Neural progenitor cell (in vitro differentiated cells): ENCODE measurements around the gene SOBP. TPM values are rescaled to one million over a fixed set of nuclear protein-coding genes. Genes with fewer than 3 reads are reported as not detected.

Experiments
- DNase-seq: peaks from one replicate; pipeline ENCODE4 v3.0.0-alpha.2; 2016; ENCODE audit warnings: low spot score
- H2AFZ ChIP-seq: fragments of 200-600 bp; sonication (generic); replicated peaks from 2 replicates; pipeline ENCODE4 v1.6.1; 2016; ENCODE audit warnings: antibody characterized with exemption
- H3F3A ChIP-seq: fragments of 200-600 bp; sonication (generic); 2 replicates; pipeline ENCODE4 v1.6.1; 2016; ENCODE audit warnings: antibody characterized with exemption, low read depth
- H3K27ac ChIP-seq: fragments of 200-600 bp; sonication (generic); 2 replicates; pipeline ENCODE4 v1.5.1; 2016; ENCODE audit warnings: mild to moderate bottlenecking
- H3K27me3 ChIP-seq: fragments of 200-600 bp; sonication (generic); 2 replicates; pipeline ENCODE4 v1.6.1; 2016; ENCODE audit warnings: mild to moderate bottlenecking, moderate library complexity
- H3K36me3 ChIP-seq: fragments of 200-600 bp; sonication (generic); 2 replicates; pipeline ENCODE4 v1.5.1; 2016
- H3K4me1 ChIP-seq: fragments of 200-600 bp; sonication (generic); 2 replicates; pipeline ENCODE4 v1.6.1; 2016; ENCODE audit warnings: mixed run types
- H3K4me2 ChIP-seq: fragments of 200-600 bp; sonication (generic); 2 replicates; pipeline ENCODE4 v1.6.1; 2016
- H3K4me3 ChIP-seq: fragments of 200-600 bp; sonication (generic); 2 replicates; pipeline ENCODE4 v1.5.1; 2016
- H3K79me2 ChIP-seq: fragments of 200-600 bp; sonication (generic); 2 replicates; pipeline ENCODE4 v1.6.1; 2016; ENCODE audit warnings: low read depth
- H3K9ac ChIP-seq: fragments of 200-600 bp; sonication (generic); 2 replicates; pipeline ENCODE4 v1.6.1; 2016
- H3K9me3 ChIP-seq: fragments of 200-600 bp; sonication (generic); 2 replicates; pipeline ENCODE4 v1.5.1; 2016; ENCODE audit warnings: low read depth
- H4K20me1 ChIP-seq: fragments of 200-600 bp; sonication (generic); 2 replicates; pipeline ENCODE4 v1.6.1; 2016; ENCODE audit warnings: low read depth
- H3K27ac Mint-ChIP-seq: 3 replicates; pipeline ENCODE4 v1.8.0; 2021; ENCODE audit warnings: mixed read lengths
- H3K27me3 Mint-ChIP-seq: 2 replicates; pipeline ENCODE4 v1.8.0; 2022; ENCODE audit warnings: low read depth, mild to moderate bottlenecking, inconsistent platforms, moderate library complexity, mixed read lengths; ENCODE audit not compliant: insufficient read depth
- H3K36me3 Mint-ChIP-seq: 3 replicates; pipeline ENCODE4 v1.8.0; 2021; ENCODE audit warnings: mixed read lengths
- H3K4me1 Mint-ChIP-seq: 3 replicates; pipeline ENCODE4 v1.8.0; 2021; ENCODE audit warnings: mixed read lengths
- H3K4me3 Mint-ChIP-seq: 3 replicates; pipeline ENCODE4 v1.8.0; 2021; ENCODE audit warnings: mild to moderate bottlenecking, moderate library complexity, mixed read lengths
- H3K9me3 Mint-ChIP-seq: 3 replicates; pipeline ENCODE4 v1.8.0; 2020; ENCODE audit warnings: mixed read lengths
- EZH2 ChIP-seq: fragments of 200-600 bp; sonication (generic); IDR thresholded peaks from 2 replicates; pipeline ENCODE4 v1.6.1; 2017; ENCODE audit warnings: antibody characterized with exemption, mild to moderate bottlenecking, moderate library complexity
- EZH2phosphoT487 ChIP-seq: fragments of 200-600 bp; sonication (generic); IDR thresholded peaks from 2 replicates; pipeline ENCODE4 v1.6.1; 2017; ENCODE audit warnings: antibody characterized with exemption
- total RNA-seq: library from RNA; depleted of rRNA; stranded (reverse); fragments of >200 nt; gene quantifications from 2 replicates; pipeline ENCODE4 v1.2.3, GENCODE V29; 2015; ENCODE audit warnings: low replicate concordance
- TF ChIP-seq, protein P1 (sequence below): fragments of 200-600 bp; sonication (generic); IDR thresholded peaks from 2 replicates; pipeline ENCODE4 v1.5.1; 2017; ENCODE audit warnings: antibody characterized with exemption, mild to moderate bottlenecking

Gene SOBP
- total RNA-seq, 1 donor from 2014 or later: 12.6 TPM

DNA sequence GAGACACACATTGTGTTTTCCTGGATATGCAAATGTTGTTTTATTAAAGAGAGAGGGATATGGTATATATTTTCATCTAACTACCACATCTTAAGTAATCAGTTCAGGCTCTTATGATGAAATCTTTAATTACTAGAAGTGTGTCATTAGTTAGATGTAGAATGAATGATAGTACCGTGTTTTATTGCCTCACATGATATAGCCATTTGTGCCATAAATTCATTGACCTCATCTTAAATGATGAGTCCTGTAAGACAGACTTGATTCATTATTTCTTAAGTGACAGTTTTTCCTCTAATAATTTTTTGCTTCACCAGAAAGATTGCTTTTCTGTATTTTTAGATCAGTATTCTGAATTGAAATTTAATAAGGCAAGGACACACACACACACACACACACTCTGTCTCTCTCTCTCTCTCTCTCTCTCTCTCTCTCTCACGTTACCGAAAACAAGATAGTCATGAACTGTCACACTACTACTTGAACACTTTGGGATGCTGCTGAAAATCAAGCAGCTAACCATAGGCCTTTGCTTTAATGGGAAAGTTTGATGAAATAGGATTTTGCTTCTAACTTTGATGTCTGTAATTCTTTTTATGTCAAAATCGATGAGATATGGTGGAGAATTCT is 140.5 kb downstream of the SOBP start:
- H3K9ac ChIP-seq: no peak overlapping the region
- H3K27me3 Mint-ChIP-seq: peaks cover 4% of the 10 kb centered on the region
- no peak overlapping the region for H3K27ac Mint-ChIP-seq
- no peaks in the 10 kb centered on the region for H3K36me3 ChIP-seq
- H3K4me2 ChIP-seq: no peak overlapping the region
- peaks cover 8% of the 10 kb centered on the region for H3K27me3 ChIP-seq
- no peaks in the 10 kb centered on the region for H3K79me2 ChIP-seq
- H3F3A ChIP-seq: peaks cover 23% of the 10 kb centered on the region
- DNase-seq: no peak
- H3K9me3 Mint-ChIP-seq: no peaks in the 10 kb centered on the region
- TF ChIP-seq, protein P1, sequence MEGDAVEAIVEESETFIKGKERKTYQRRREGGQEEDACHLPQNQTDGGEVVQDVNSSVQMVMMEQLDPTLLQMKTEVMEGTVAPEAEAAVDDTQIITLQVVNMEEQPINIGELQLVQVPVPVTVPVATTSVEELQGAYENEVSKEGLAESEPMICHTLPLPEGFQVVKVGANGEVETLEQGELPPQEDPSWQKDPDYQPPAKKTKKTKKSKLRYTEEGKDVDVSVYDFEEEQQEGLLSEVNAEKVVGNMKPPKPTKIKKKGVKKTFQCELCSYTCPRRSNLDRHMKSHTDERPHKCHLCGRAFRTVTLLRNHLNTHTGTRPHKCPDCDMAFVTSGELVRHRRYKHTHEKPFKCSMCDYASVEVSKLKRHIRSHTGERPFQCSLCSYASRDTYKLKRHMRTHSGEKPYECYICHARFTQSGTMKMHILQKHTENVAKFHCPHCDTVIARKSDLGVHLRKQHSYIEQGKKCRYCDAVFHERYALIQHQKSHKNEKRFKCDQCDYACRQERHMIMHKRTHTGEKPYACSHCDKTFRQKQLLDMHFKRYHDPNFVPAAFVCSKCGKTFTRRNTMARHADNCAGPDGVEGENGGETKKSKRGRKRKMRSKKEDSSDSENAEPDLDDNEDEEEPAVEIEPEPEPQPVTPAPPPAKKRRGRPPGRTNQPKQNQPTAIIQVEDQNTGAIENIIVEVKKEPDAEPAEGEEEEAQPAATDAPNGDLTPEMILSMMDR: no peak
- TF ChIP-seq EZH2 (no peak), EZH2phosphoT487 (no peak)
- no peak overlapping the region for H2AFZ ChIP-seq
- H3K9me3 ChIP-seq: no peaks in the 10 kb centered on the region
- H4K20me1 ChIP-seq: peaks cover 17% of the 10 kb centered on the region
- peaks cover 46% of the 10 kb centered on the region for H3K4me1 Mint-ChIP-seq
- H3K4me3 ChIP-seq: no peak overlapping the region
- H3K4me1 ChIP-seq: peaks cover 44% of the 10 kb centered on the region
- no peak overlapping the region for H3K27ac ChIP-seq
- no peak overlapping the region for H3K4me3 Mint-ChIP-seq
- peaks cover 21% of the 10 kb centered on the region for H3K36me3 Mint-ChIP-seq

DNA sequence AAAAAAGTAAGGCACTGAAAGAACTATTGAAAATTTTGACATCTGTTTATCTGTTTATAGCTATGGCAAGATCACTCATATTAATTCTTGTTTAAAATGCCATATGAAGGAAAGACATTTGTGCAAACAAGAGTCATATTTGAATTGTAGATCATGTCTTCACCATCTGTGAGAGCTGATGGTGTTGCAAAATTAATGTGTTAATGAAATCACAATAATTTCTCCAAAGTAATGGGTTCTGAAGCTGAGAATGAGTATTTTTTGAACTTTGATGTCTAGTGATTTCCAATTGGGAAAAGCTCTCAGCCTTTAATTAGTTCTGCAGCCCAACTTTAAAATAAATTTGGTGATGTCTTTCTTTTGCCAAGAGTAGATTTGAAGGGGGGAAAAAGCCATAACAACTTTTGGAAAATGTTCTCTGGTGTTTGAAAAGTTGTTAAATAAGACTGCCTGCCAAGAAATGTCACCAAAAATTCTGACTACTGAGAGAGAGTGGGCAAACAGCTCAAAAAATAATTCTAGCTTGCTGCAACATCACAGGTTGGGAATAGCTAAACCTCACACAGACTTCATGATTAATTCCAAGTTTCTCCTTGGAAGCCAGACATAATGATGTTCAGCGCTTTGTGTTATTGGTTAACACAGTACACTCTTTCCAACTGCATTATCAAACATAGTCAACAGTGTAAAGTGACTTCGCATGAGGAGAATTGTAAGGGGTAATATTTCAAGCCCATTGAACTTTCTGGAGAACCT is 142.6 kb downstream of the SOBP start:
- Histone ChIP-seq H3K4me3 (no peak overlapping the region), H3K36me3 (no peaks in the 10 kb centered on the region), H3K27ac (no peak overlapping the region), H3K79me2 (no peaks in the 10 kb centered on the region), H3K4me1 (peaks cover 26% of the 10 kb centered on the region), H4K20me1 (peaks cover 17% of the 10 kb centered on the region), H3F3A (peaks cover 7% of the 10 kb centered on the region), H3K9me3 (no peaks in the 10 kb centered on the region), H3K27me3 (peaks cover 8% of the 10 kb centered on the region), H3K9ac (no peak overlapping the region), H3K4me2 (no peak overlapping the region), H2AFZ (no peak overlapping the region)
- no peak overlapping the region for H3K4me3 Mint-ChIP-seq
- H3K4me1 Mint-ChIP-seq: peaks cover 26% of the 10 kb centered on the region
- DNase-seq: no peak
- H3K27ac Mint-ChIP-seq: no peak overlapping the region
- peaks cover 4% of the 10 kb centered on the region for H3K27me3 Mint-ChIP-seq
- no peak for TF ChIP-seq EZH2
- TF ChIP-seq, protein P1: no peak
- TF ChIP-seq EZH2phosphoT487: no peak
- H3K36me3 Mint-ChIP-seq: peaks cover 35% of the 10 kb centered on the region
- H3K9me3 Mint-ChIP-seq: no peaks in the 10 kb centered on the region

DNA sequence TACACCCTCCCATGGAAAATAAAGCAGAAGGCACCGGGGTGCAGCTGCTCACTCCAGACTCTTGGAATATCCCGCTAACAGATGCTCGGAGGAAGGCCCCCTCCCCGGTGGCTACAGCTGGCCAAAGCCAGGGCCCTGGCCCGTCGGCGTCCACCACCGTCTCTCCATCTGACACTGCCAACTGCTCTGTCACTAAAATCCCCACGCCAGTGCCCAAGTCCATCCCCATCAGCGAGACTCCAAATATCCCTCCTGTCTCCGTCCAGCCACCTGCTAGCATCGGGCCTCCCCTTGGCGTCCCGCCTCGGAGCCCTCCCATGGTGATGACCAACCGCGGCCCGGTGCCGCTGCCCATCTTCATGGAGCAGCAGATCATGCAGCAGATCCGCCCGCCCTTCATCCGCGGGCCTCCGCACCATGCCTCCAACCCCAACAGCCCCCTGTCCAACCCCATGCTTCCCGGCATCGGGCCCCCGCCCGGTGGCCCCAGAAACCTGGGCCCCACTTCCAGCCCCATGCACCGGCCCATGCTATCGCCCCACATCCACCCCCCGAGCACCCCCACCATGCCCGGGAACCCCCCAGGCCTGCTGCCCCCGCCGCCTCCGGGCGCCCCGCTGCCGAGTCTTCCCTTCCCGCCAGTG is 143.9 kb downstream of the SOBP start:
- no peak overlapping the region for H3K27ac Mint-ChIP-seq
- no peak overlapping the region for H3K4me3 Mint-ChIP-seq
- Histone ChIP-seq H3K4me1 (peaks cover 14% of the 10 kb centered on the region), H3K4me2 (no peak overlapping the region), H2AFZ (no peak overlapping the region), H3K79me2 (no peaks in the 10 kb centered on the region), H4K20me1 (peaks cover 10% of the 10 kb centered on the region), H3K9me3 (no peaks in the 10 kb centered on the region), H3K4me3 (no peak overlapping the region), H3K27me3 (peaks cover 8% of the 10 kb centered on the region), H3K27ac (no peak overlapping the region), H3K9ac (no peak overlapping the region), H3F3A (peaks cover 7% of the 10 kb centered on the region), H3K36me3 (no peaks in the 10 kb centered on the region)
- TF ChIP-seq EZH2 (no peak), EZH2phosphoT487 (no peak)
- TF ChIP-seq, protein P1: no peak
- no peaks in the 10 kb centered on the region for H3K9me3 Mint-ChIP-seq
- peaks cover 13% of the 10 kb centered on the region for H3K4me1 Mint-ChIP-seq
- peaks cover 33% of the 10 kb centered on the region for H3K36me3 Mint-ChIP-seq
- peaks cover 4% of the 10 kb centered on the region for H3K27me3 Mint-ChIP-seq
- no peak for DNase-seq
